HG02571 (cell line): Measurements from ENCODE around the gene FAM13A.
A peak's percentile ranks its signal among the peaks of the same experiment; 100 is the strongest.
"Not testable (repeated sequence)": the region's sequence is repeated elsewhere in the genome, so short reads cannot be mapped to it uniquely, and the experiment has no call there.

Source experiments
- ATAC-seq: cut with Tn5 transposase; IDR thresholded peaks from one replicate; pipeline ENCODE4 v1.9.1; 2021; ENCODE audit warnings: mild to moderate bottlenecking, moderate library complexity; ENCODE audit not compliant: unreplicated experiment

FAM13A gene

GRCh38 chr4:88908521-88908920 lies 148.5 kb downstream of the FAM13A start:
- no peak for ATAC-seq

GRCh38 chr4:88908003-88908402 lies 149.0 kb downstream of the FAM13A start:
- ATAC-seq: no peak

GRCh38 chr4:88907478-88907877 lies 149.5 kb downstream of the FAM13A start:
- no peak for ATAC-seq

- ATAC-seq: not testable (repeated sequence)
Measured at GRCh38 chr4:88904240-88904639, 152.7 kb downstream of the FAM13A start.

GRCh38 chr4:88900432-88900831 lies 156.6 kb downstream of the FAM13A start:
- no peak for ATAC-seq

GRCh38 chr4:88897752-88898151 lies 159.2 kb downstream of the FAM13A start:
- no peak for ATAC-seq

GRCh38 chr4:88897180-88897579 lies 159.8 kb downstream of the FAM13A start:
- ATAC-seq: no peak

- ATAC-seq: no peak
Measured at GRCh38 chr4:88893961-88894360, 163.0 kb downstream of the FAM13A start.

GRCh38 chr4:88892646-88893045 lies 164.3 kb downstream of the FAM13A start:
- ATAC-seq: no peak

- no peak for ATAC-seq
Measured at GRCh38 chr4:88891636-88892035, 165.3 kb downstream of the FAM13A start.

- not testable (repeated sequence) for ATAC-seq
Measured at GRCh38 chr4:88887409-88887808, 169.6 kb downstream of the FAM13A start.

GRCh38 chr4:88881227-88881569 lies 175.8 kb downstream of the FAM13A start:
- ATAC-seq: no peak

GRCh38 chr4:88880501-88881226 lies 176.3 kb downstream of the FAM13A start:
- ATAC-seq: no peak

- ATAC-seq: no peak
Measured at GRCh38 chr4:88879991-88880390, 177.0 kb downstream of the FAM13A start.

GRCh38 chr4:88878642-88879041 lies 178.3 kb downstream of the FAM13A start:
- ATAC-seq: no peak

- no peak for ATAC-seq
Measured at GRCh38 chr4:88870428-88870827, 186.6 kb downstream of the FAM13A start.

- no peak for ATAC-seq
Measured at GRCh38 chr4:88868510-88868909, 188.5 kb downstream of the FAM13A start.

- ATAC-seq: no peak
Measured at GRCh38 chr4:88866862-88867550, 190.0 kb downstream of the FAM13A start.

- no peak for ATAC-seq
Measured at GRCh38 chr4:88865466-88865865, 191.5 kb downstream of the FAM13A start.

- ATAC-seq: no peak
Measured at GRCh38 chr4:88865046-88865445, 191.9 kb downstream of the FAM13A start.

GRCh38 chr4:88860586-88860985 lies 196.4 kb downstream of the FAM13A start:
- no peak for ATAC-seq

- ATAC-seq: peak; percentile 23
Measured at GRCh38 chr4:88859191-88859812, 197.7 kb downstream of the FAM13A start.
